IPS DF 4.7 (cell line): ENCODE data around the gene HSPB2.

ENCODE experiments used
- DNase-seq: peaks from one replicate; pipeline ENCODE4 v3.0.0-alpha.2; 2013; ENCODE audit warnings: low spot score; ENCODE audit errors: extremely low read depth

The HSPB2 gene

DNA sequence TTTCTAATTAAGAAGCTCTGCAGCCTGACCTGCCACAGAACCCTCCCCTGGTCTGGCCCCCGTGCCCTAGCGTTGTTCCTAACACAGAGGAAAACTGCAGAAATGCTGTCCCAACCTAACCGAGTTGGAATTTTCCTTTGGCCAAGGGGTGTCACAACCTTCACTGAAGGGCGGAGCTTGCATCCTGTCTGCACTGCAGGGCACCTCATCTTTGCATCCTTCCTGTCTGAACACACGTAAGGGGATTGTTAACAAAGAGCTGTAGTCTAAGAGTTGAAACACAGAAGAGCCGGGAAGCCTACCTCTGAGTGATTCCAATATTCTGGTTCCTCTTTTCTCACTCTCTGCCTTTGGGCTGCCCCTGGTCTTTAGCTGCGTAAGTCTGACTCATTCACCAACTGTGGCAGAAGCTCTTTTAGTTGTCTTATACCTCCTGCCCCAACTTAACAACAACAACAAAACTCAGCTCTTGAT is 26.2 kb downstream of the HSPB2 start:
- DNase-seq, result no peak

DNA sequence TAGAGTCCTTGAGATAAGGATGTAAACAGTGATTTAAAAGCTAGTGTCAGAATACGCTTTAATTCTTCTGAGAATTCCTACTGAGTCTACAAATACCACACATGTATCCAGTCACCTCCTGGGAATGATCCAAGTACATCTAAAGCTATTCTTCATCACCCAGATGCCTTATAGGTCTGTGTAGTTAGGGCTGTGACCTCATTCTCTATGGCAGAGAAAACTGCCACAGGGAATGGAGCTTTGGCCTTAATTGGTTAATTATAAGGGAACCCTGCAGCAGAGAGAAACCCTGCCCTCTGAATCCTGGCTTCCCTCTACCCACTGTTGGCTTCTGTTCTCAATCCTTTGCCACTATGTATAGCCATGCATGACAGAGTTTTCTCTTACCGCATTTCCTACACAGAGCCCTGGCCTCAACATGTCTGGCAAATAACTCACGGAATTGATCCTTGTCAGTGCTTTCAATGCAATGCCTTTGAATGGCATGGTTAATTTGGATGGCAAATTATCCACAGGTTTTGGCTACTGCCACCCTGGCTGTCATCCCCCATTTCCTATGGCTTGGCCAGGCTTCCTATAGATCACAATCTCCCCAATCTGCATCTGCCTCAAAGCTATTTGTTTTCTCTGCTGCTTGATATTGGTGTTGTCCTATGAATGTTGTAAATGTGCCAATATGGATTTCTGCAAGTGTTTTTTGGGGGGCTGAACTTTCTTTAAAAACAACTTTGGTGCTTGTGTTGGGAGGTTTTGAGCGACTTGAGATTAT is 27.5 kb downstream of the HSPB2 start:
- no peak for DNase-seq

- DNase-seq, result no peak
Measured at GRCh38 chr11:111941963-111942362, 29.4 kb downstream of the HSPB2 start.

DNA sequence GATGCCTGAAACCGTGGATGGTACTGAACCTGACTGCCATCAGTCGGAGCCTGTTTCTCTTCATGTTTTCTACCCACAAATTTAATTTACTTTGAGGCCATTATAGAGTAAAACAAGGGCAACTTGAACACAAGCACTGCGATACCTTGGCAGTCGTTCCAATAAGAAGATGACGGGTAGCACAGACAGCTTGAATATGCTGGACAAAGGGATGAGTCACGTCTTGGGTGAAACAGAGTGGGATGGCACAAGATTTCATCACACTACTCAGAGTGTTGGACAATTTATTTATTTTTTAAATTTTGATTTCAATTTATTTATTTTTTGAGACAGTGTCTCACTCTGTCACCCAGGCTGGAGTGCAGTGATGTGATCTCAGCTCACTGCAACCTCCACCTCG is 30.3 kb downstream of the HSPB2 start:
- no peak for DNase-seq

GRCh38 chr11:111944139-111944538 is 31.6 kb downstream of the HSPB2 start:
- no peak for DNase-seq

DNA sequence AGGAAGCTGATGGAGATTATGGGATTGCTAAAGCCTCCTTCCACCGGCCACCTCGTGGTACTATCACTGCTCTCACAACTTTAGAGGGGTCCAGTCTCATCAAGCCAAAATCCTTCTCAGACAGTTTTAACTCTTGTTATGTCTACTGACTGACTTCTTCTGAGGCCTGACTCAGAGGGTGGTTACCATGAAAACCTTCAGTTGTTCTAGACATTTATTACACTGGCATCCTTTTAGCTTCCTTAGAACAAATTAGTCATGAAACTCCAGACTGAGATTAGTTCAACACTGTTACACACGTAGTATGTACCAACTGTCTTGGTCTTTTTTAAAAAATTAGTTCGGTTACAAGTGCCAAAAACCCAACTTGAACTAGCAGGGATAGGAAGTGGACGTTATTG is 32.1 kb downstream of the HSPB2 start:
- no peak for DNase-seq

GRCh38 chr11:111945198-111945597 is 32.7 kb downstream of the HSPB2 start:
- DNase-seq, result no peak

DNA sequence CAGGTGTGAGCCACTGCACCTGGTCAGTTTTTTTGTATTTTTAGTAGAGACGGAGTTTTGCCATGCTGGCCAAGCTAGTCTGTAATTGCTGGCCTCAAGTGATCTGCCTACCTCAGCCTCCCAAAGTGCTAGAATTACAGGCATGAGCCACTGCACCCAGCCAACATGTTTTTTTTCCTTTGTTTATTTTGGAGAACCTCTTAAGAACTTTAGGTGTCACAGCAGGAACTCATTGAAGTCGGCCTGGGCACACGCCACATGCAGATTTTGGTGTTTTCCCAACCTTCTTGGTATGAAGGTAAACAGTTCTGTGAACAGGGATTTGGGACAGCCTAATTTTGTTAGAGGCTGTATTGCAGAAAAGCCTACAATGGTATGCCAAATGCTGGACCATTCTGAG is 34.0 kb downstream of the HSPB2 start:
- DNase-seq, result no peak

DNA sequence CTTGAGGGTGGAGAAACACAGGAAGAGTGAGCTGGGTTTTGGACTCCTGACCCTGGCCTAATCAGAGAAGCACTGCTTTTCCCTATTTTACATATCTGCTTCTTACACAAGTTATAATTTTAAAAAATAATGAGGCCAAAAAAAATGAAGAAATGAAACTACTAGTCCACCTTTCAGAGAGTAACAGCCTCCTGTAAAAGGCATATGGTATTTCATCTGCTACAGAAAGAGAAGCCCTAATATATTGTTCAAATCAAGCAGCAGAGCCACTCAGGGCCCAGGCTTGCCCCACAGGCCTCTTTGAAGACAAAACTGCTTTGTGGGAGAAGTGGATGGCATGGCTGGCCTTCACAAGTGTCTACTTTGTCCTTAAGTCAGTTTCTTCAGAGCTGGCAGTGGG is 34.6 kb downstream of the HSPB2 start:
- DNase-seq, result no peak

- no peak for DNase-seq
Measured at GRCh38 chr11:111949519-111950426, 37.2 kb downstream of the HSPB2 start.

DNA sequence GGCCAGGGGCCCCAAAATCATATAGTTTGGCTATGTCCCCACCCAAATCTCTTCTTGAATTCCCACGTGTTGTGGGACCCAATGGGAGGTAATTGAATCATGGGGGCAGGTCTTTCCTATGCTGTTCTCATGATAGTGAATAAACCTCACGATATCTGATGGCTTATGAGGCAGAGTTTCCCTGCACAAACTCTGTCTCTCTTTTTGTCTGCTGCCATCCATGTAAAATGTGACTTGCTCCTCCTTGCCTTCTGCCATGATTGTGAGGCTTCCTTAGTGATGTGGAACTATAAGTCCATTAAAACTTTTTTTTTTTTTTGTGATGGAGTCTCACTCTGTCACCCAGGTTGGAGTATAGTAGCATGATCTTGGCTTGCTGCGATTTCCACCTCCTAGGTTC is 39.0 kb downstream of the HSPB2 start:
- no peak for DNase-seq

DNA sequence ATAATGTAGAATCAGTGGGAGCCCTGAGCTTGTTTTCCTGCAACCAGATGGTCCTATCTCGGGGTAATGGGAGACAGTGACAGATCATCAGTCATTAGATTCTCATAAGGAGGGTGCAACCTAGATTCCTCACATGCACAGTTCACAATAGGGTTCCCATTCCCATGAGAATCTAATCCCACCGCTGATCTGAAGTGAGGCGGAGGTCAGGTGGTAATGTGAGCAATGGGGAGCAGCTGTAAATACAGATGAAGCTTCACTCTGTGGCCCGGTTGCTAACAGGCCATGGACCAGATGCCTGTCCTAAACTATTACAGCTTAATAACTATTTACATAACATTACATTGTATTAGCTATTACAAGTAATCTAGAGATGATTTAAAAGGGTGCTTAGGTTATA is 41.6 kb downstream of the HSPB2 start:
- DNase-seq, result no peak

GRCh38 chr11:111957663-111958444 is 45.3 kb downstream of the HSPB2 start:
- no peak for DNase-seq

DNA sequence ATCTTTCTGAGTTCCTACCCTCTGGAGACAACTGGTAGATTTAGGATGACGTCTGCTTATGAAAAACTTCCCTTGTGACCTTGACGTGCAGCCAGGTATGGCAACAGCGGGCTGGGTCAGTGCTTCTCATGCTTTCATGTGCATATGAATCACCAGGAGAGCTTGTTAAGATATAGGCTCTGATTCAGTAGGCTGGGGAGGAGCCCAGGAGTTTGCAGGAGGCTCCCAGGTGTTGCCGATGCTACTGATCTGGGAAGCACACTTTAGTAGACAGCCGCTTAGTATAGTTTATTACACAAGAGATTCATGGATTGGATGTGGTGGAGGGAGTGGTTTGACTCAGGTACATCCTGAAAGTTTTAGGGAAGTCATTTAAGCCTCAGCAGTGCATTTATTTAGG is 48.4 kb downstream of the HSPB2 start:
- no peak for DNase-seq

DNA sequence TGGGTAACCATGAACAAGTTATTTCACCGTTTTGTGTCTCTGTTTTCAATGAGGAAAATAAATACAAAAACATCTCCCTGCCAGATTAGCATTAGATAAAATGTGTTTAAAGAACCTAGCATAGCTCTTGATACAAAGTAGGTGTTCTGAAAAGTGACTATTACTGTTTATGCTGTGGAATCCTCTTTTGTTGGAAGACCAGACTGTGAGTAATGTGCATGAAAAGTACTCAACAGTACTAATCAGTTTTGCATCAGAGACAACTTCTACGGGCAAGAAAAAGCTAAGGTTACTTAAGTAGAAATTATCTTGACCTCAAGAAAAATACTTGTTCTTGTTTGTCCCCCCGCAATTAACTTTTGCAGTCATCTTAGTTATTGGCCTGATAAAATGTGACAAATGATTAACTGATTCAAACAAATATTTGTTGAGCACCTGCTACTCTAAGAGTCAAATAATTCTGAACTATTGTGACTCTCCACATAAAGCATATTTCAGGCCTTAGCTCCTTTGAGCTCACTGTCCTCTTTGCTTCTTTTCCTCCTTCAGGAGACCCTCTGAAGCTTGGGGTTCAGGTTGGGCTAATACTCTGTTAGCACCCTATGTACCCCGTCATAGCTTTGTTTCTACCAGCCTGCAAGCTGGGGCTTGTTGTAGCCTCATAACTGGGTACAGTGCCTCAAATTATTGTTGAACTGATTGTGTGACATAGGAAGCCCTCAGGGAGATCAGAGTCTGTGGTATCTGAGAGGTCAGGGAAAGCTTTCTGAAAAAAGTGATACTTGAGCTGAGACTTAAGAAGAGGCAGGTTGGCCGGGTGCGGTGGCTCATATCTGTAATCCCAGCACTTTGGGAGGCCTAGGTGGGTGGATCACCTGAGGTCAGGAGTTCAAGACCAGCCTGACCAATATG is 49.1 kb downstream of the HSPB2 start:
- no peak for DNase-seq
